Liver (tissue), 9 donors: ENCODE results near the gene MYLIP. TPM values are rescaled to one million over a fixed set of nuclear protein-coding genes. Genes with fewer than 3 reads are reported as not detected.

Experiments used
- DNase-seq: peaks from one replicate; pipeline ENCODE4 v3.0.0-alpha.2; 2017; ENCODE audit warnings: low spot score
- H3K27ac ChIP-seq, 2 donors: one replicate each; pipeline ENCODE4 v1.7.0; 2013; ENCODE audit warnings: inconsistent platforms in 2 of 2, low read length in 2 of 2, control low read depth in 1 of 2, low read depth in 1 of 2, mild to moderate bottlenecking in 1 of 2
- H3K27me3 ChIP-seq, 4 donors: one replicate each; pipeline versions ENCODE4 v1.6.1 to v1.7.0; 2013; ENCODE audit warnings: low read length in 3 of 4, inconsistent platforms in 1 of 4, mild to moderate bottlenecking in 1 of 4, moderate library complexity in 1 of 4; ENCODE audit not compliant: control insufficient read depth in 4 of 4, insufficient read depth in 4 of 4
- H3K36me3 ChIP-seq, 4 donors: one replicate each; pipeline versions ENCODE4 v1.6.1 to v1.7.0; 2013; ENCODE audit warnings: low read length in 3 of 4, mild to moderate bottlenecking in 3 of 4, low read depth in 1 of 4, moderate library complexity in 1 of 4; ENCODE audit not compliant: control insufficient read depth in 4 of 4, insufficient read depth in 3 of 4
- H3K4me1 ChIP-seq, 4 donors: one replicate each; pipeline versions ENCODE4 v1.6.1 to v1.7.0; 2013; ENCODE audit warnings: low read length in 3 of 4, mild to moderate bottlenecking in 3 of 4, moderate library complexity in 1 of 4; ENCODE audit not compliant: control insufficient read depth in 4 of 4, insufficient read depth in 4 of 4
- H3K4me3 ChIP-seq, 3 donors: one replicate each; pipeline versions ENCODE4 v1.6.1 to v1.7.0; 2013; ENCODE audit warnings: low read length in 3 of 3, control low read depth in 1 of 3, low read depth in 1 of 3, mild to moderate bottlenecking in 1 of 3
- H3K9ac ChIP-seq, 2 donors: one replicate each; pipeline ENCODE4 v1.7.0; 2013; ENCODE audit warnings: low read length in 2 of 2, mild to moderate bottlenecking in 2 of 2, moderate library complexity in 2 of 2, control low read depth in 1 of 2, low read depth in 1 of 2
- H3K9me3 ChIP-seq, 4 donors: one replicate each; pipeline versions ENCODE4 v1.6.1 to v1.7.0; 2013; ENCODE audit warnings: low read length in 3 of 4; ENCODE audit not compliant: control insufficient read depth in 4 of 4
- EGR1 ChIP-seq, 2 donors: IDR thresholded peaks; 2 replicates each; pipeline ENCODE4 v1.6.1; 2016 to 2018; ENCODE audit warnings: antibody characterized with exemption in 2 of 2, low read depth in 2 of 2
- FOXA1 ChIP-seq: IDR thresholded peaks from 2 replicates; pipeline ENCODE4 v1.6.1; 2016; ENCODE audit warnings: antibody characterized with exemption
- FOXA2 ChIP-seq: IDR thresholded peaks from 2 replicates; pipeline ENCODE4 v1.6.1; 2016; ENCODE audit warnings: antibody characterized with exemption
- GABPA ChIP-seq, 2 donors: IDR thresholded peaks in 1 of 2; conservative IDR thresholded peaks in 1 of 2; 2 replicates each; pipeline ENCODE4 v1.6.1; 2016; ENCODE audit warnings: antibody characterized with exemption in 2 of 2, mild to moderate bottlenecking in 1 of 2, moderate library complexity in 1 of 2
- HNF4A ChIP-seq, 2 donors: conservative IDR thresholded peaks; 2 replicates each; pipeline ENCODE4 v1.6.1; 2016; ENCODE audit warnings: antibody characterized with exemption in 2 of 2, mild to moderate bottlenecking in 2 of 2
- HNF4G ChIP-seq: IDR thresholded peaks from 2 replicates; pipeline ENCODE4 v1.6.1; 2016; ENCODE audit warnings: antibody characterized with exemption
- NR2F2 ChIP-seq: IDR thresholded peaks from 2 replicates; pipeline ENCODE4 v1.6.1; 2016; ENCODE audit warnings: antibody characterized with exemption
- RXRA ChIP-seq, 2 donors: IDR thresholded peaks; 2 replicates each; pipeline ENCODE4 v1.6.1; 2017 to 2018; ENCODE audit warnings: antibody characterized with exemption in 2 of 2, mild to moderate bottlenecking in 1 of 2
- SP1 ChIP-seq: IDR thresholded peaks from 2 replicates; pipeline ENCODE4 v1.6.1; 2018; ENCODE audit warnings: antibody characterized with exemption, mild to moderate bottlenecking
- TAF1 ChIP-seq: conservative IDR thresholded peaks from 2 replicates; pipeline ENCODE4 v1.6.1; 2016; ENCODE audit warnings: antibody characterized with exemption, mild to moderate bottlenecking
- YY1 ChIP-seq: IDR thresholded peaks from 2 replicates; pipeline ENCODE4 v1.6.1; 2016; ENCODE audit warnings: antibody characterized with exemption, mild to moderate bottlenecking
- WGBS: extraction: QIAGEN DNeasy Blood & Tissue Kit; methylation state at CpG from one replicate; pipeline ENCODE4 v1.1.7; 2013; 5-methylcytosine and 5-hydroxymethylcytosine counted together
- polyA plus RNA-seq, 2 donors: library from polyadenylated mRNA; stranded (reverse) in 1 of 2; unstranded in 1 of 2; fragments of 200-250 nt in 1 of 2; fragments of >200 nt in 1 of 2; fragmentation: Nextera tagmentation in 1 of 2; extraction: Ambion mirVana in 1 of 2; gene quantifications; one replicate each; pipeline versions ENCODE4 v1.2.1 to v1.2.3, GENCODE V29; 2013 to 2015
- total RNA-seq, 2 donors: library from RNA; depleted of rRNA; stranded (reverse); fragments of >200 nt; gene quantifications; one replicate each; pipeline ENCODE4 v1.2.3, GENCODE V29; 2014
- TF ChIP-seq, protein P1 (sequence below): IDR thresholded peaks from 2 replicates; pipeline ENCODE4 v1.6.1; 2016; ENCODE audit warnings: antibody characterized with exemption, mild to moderate bottlenecking
- TF ChIP-seq, protein P2 (sequence below): IDR thresholded peaks from 2 replicates; pipeline ENCODE4 v1.6.1; 2016; ENCODE audit warnings: antibody characterized with exemption
- donor health status: healthy.
- donor health status: healthy.
- donor health status: healthy.
- donor health status: healthy.
- donor health status: healthy.

The MYLIP gene
- total and polyA plus RNA-seq, 4 donors: 2.7 to 29.4 (median 4.4) TPM

DNA sequence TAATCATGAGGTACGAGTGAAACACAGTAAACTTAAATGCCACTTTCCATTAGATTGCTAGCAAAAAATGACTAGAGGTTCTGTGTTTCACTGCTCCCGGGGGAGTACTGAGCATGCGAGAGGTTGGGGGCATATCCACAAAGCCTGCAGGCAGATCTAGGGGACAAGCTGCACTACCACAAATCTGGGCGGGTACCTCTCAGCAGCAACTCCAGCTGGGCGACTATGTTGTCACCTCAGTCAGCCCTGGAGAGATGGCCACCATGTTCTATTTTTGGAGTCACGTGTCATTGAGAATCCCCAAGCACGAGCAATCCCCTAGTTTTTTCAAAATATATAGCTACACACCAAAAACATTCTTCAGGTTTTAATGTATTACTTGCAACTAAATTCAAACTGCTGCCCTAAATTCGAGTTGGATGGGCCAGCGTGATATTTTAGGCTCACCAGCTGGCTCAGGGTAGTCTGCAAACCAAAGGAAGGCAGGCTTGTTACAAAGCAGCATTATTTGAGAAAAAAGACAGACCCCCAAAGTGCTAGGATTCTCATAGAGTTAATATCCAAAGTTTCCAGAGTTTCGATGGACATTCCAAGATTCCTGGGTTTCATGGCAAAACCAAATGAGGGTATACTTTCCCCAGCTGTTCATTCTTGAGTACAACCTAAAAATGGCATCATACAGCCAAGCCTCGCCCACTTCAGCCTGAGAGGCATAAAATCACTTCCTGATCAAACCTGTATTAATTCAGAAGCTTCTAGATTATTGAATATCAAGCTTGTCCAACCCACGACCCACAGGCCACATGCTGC, 24.1 kb upstream of the MYLIP start:
- Histone ChIP-seq H3K4me1 (no peaks in the 10 kb centered on the region), H3K4me3 (no peak overlapping the region), H3K9me3 (peaks cover 0 to 2% (median 0%) of the 10 kb centered on the region in 4 donors), H3K27ac (no peak overlapping the region), H3K36me3 (no peaks in the 10 kb centered on the region), H3K27me3 (no peaks in the 10 kb centered on the region), H3K9ac (no peak overlapping the region)
- 92% methylated on average over 12 of the region's 12 CpGs for WGBS
- TF ChIP-seq EGR1 (IDR thresholded peaks at IDR 0.05; ENCODE audit: low read depth in 2 of 2): no peak
- TF ChIP-seq RXRA (IDR thresholded peaks at IDR 0.05): no peak
- TF ChIP-seq, protein P1, sequence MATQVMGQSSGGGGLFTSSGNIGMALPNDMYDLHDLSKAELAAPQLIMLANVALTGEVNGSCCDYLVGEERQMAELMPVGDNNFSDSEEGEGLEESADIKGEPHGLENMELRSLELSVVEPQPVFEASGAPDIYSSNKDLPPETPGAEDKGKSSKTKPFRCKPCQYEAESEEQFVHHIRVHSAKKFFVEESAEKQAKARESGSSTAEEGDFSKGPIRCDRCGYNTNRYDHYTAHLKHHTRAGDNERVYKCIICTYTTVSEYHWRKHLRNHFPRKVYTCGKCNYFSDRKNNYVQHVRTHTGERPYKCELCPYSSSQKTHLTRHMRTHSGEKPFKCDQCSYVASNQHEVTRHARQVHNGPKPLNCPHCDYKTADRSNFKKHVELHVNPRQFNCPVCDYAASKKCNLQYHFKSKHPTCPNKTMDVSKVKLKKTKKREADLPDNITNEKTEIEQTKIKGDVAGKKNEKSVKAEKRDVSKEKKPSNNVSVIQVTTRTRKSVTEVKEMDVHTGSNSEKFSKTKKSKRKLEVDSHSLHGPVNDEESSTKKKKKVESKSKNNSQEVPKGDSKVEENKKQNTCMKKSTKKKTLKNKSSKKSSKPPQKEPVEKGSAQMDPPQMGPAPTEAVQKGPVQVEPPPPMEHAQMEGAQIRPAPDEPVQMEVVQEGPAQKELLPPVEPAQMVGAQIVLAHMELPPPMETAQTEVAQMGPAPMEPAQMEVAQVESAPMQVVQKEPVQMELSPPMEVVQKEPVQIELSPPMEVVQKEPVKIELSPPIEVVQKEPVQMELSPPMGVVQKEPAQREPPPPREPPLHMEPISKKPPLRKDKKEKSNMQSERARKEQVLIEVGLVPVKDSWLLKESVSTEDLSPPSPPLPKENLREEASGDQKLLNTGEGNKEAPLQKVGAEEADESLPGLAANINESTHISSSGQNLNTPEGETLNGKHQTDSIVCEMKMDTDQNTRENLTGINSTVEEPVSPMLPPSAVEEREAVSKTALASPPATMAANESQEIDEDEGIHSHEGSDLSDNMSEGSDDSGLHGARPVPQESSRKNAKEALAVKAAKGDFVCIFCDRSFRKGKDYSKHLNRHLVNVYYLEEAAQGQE: no peak
- no peak for TF ChIP-seq HNF4G
- no peak for TF ChIP-seq NR2F2
- DNase-seq: no peak

DNA sequence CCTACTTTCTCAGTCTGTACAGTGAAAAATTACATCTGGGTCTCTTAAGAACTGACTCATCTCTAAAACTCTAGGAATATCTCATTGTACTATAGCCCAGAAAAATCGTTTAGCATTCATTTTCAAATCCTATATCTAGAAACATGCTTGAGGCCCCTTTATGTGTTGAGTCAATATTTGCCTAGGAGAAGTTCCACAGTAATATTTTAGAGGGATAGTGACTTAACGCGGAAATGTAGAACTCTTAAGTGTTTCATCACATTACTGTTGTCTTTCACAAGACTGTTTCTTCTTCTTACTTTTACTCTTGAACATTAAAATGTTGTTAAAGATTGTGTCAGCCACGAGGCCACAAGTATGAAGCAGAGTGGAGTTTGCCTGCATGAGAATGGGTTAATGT, 23.0 kb upstream of the MYLIP start:
- 67% methylated on average over 4 of the region's 4 CpGs for WGBS
- Histone ChIP-seq H3K4me1 (no peaks in the 10 kb centered on the region), H3K27ac (no peak overlapping the region), H3K9me3 (no peaks in the 10 kb centered on the region), H3K36me3 (no peaks in the 10 kb centered on the region), H3K9ac (no peak overlapping the region), H3K27me3 (no peaks in the 10 kb centered on the region), H3K4me3 (no peak overlapping the region)
- no peak for DNase-seq
- TF ChIP-seq, protein P2, sequence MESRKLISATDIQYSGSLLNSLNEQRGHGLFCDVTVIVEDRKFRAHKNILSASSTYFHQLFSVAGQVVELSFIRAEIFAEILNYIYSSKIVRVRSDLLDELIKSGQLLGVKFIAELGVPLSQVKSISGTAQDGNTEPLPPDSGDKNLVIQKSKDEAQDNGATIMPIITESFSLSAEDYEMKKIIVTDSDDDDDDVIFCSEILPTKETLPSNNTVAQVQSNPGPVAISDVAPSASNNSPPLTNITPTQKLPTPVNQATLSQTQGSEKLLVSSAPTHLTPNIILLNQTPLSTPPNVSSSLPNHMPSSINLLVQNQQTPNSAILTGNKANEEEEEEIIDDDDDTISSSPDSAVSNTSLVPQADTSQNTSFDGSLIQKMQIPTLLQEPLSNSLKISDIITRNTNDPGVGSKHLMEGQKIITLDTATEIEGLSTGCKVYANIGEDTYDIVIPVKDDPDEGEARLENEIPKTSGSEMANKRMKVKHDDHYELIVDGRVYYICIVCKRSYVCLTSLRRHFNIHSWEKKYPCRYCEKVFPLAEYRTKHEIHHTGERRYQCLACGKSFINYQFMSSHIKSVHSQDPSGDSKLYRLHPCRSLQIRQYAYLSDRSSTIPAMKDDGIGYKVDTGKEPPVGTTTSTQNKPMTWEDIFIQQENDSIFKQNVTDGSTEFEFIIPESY: no peak

DNA sequence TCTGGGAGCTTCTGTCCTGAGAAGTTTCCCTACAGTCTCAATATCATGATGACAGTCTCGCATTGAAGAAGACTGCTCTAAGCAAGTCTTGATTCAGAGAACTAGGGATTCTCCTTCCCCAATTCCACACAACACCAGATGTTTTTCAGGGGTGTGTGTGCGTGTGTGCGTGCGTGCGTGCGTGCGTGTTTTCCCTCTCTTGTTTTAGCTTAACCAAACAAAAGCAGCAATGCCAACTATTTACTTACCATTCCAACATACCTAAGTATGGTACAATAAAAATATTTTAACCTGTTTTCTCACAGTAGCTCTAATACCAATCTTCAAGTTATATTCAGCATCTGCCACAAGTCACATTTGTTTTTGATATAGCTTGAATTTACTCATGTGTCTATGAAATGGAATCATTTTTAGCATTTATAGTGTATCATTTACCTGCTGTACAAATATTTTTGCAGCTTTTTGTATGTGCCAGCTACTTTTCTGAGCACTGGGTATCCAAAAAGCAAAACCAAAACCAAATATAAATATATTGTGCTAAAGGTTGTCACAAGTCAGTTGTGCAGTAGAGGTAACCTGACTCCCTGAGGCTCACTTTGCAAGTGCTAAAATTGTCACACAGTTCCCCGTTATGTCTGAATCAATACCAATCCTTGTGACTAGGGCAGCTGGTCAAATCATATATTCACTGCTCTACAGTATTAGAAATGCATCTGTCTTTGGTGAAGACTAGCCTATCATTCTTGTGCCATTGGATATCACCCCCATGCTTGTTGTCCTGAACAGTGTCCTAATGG, 21.7 kb upstream of the MYLIP start:
- H3K9me3 ChIP-seq: no peaks in the 10 kb centered on the region
- H3K9ac ChIP-seq: no peak overlapping the region
- H3K4me3 ChIP-seq: no peak overlapping the region
- H3K27ac ChIP-seq: no peak overlapping the region
- H3K27me3 ChIP-seq: no peaks in the 10 kb centered on the region
- H3K4me1 ChIP-seq: no peaks in the 10 kb centered on the region
- DNase-seq: no peak
- H3K36me3 ChIP-seq: no peaks in the 10 kb centered on the region
- 84% methylated on average over 8 of the region's 8 CpGs for WGBS
- TF ChIP-seq, protein P1: no peak
- TF ChIP-seq TAF1: no peak
- TF ChIP-seq, protein P2: no peak
- no peak for TF ChIP-seq EGR1 (IDR thresholded peaks at IDR 0.05; ENCODE audit: low read depth in 2 of 2)
- TF ChIP-seq YY1: no peak
- no peak for TF ChIP-seq SP1
- no peak for TF ChIP-seq HNF4A (conservative IDR thresholded peaks at IDR 0.05)
- TF ChIP-seq HNF4G: no peak
- no peak for TF ChIP-seq GABPA (IDR thresholded peaks at IDR 0.05 in 1 of 2, conservative IDR thresholded peaks at IDR 0.05 in 1 of 2)
- no peak for TF ChIP-seq FOXA2
- no peak for TF ChIP-seq RXRA (IDR thresholded peaks at IDR 0.05)
- no peak for TF ChIP-seq FOXA1
